Adipocyte (in vitro differentiated cells): ENCODE results near the gene EIF2B2.

Experiments used
- DNase-seq: peaks from one replicate; pipeline ENCODE4 v3.0.0-alpha.2; 2015; ENCODE audit warnings: low read depth
- H3K27me3 ChIP-seq: replicated peaks from 2 replicates; pipeline ENCODE4 v1.7.0; 2013; ENCODE audit warnings: mild to moderate bottlenecking, low read length, moderate library complexity; ENCODE audit not compliant: control insufficient read depth, insufficient read depth
- H3K36me3 ChIP-seq: 2 replicates; pipeline ENCODE4 v1.7.0; 2013; ENCODE audit warnings: low read length, mild to moderate bottlenecking, moderate library complexity; ENCODE audit not compliant: control insufficient read depth, insufficient read depth, severe bottlenecking
- H3K4me1 ChIP-seq: 2 replicates; pipeline ENCODE4 v1.7.0; 2013; ENCODE audit warnings: mild to moderate bottlenecking, low read length, moderate library complexity; ENCODE audit not compliant: control insufficient read depth, insufficient read depth
- H3K4me3 ChIP-seq: 2 replicates; pipeline ENCODE4 v1.7.0; 2013; ENCODE audit warnings: mild to moderate bottlenecking, low read length, moderate library complexity
- H3K9ac ChIP-seq: 2 replicates; pipeline ENCODE4 v1.7.0; 2013; ENCODE audit warnings: mild to moderate bottlenecking, low read length, moderate library complexity
- H3K9me3 ChIP-seq: 2 replicates; pipeline ENCODE4 v1.7.0; 2013; ENCODE audit warnings: mild to moderate bottlenecking, low read length, moderate library complexity; ENCODE audit not compliant: control insufficient read depth

EIF2B2 gene

GRCh38 chr14:74975059-74975810, 27.5 kb upstream of the EIF2B2 start:
- Histone ChIP-seq H3K36me3 (no peaks in the 10 kb centered on the region), H3K27me3 (no peaks in the 10 kb centered on the region), H3K9me3 (no peaks in the 10 kb centered on the region), H3K4me3 (no peak overlapping the region), H3K9ac (no peak overlapping the region), H3K4me1 (peaks cover 21% of the 10 kb centered on the region)
- DNase-seq = no peak

DNA sequence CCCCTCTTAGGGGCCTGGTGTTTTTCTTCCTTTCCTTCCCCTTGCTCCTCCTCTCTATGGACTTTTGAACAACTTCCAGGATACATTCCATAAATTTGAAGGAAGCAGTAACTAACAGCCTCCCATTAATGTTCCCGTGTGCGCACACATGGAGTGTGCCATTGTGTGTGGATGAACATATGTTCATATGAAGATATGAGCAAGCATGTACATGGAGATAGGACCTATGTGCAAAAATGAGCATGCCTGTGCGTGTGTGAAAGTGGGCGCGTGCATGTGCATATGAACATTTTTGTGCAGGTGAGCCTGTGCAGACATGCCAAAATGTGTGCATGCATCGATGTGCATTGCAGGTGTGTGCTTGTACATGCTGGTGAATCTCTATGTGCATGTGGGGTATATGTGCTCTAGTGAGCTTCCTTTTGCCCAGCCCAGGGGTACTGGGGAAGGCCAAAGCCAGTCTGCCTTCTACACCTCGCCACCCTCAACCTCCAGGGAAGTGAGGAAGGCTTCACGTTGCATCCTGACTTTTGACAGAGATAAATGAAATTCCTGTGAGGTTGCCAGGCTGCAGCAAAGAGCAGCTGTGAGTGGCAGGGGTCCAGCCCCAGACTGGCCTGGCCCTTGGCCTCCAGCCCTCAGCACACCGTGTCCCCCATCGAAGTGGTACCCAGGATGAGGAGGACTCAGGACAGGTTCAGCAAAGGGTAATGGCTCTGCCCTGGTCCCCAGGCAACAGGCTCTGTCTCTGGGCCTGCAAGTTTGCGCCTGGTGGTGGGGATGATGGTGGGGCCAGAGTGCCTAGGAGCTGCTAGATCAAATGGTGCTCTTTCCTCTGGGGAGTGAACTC, 26.2 kb upstream of the EIF2B2 start:
- Histone ChIP-seq H3K9ac (no peak overlapping the region), H3K4me3 (no peak overlapping the region), H3K4me1 (peaks cover 27% of the 10 kb centered on the region), H3K36me3 (no peaks in the 10 kb centered on the region), H3K27me3 (no peaks in the 10 kb centered on the region), H3K9me3 (no peaks in the 10 kb centered on the region)
- no peak for DNase-seq

GRCh38 chr14:74977164-74977900, 25.4 kb upstream of the EIF2B2 start:
- Histone ChIP-seq H3K36me3 (no peaks in the 10 kb centered on the region), H3K9me3 (no peaks in the 10 kb centered on the region), H3K4me1 (peaks cover 28% of the 10 kb centered on the region), H3K9ac (no peak overlapping the region), H3K4me3 (no peak overlapping the region), H3K27me3 (no peaks in the 10 kb centered on the region)
- no peak for DNase-seq

GRCh38 chr14:74977901-74978385, 24.8 kb upstream of the EIF2B2 start:
- Histone ChIP-seq H3K36me3 (no peaks in the 10 kb centered on the region), H3K9ac (no peak overlapping the region), H3K4me1 (peaks cover 28% of the 10 kb centered on the region), H3K9me3 (no peaks in the 10 kb centered on the region), H3K27me3 (no peaks in the 10 kb centered on the region), H3K4me3 (no peak overlapping the region)
- no peak for DNase-seq

DNA sequence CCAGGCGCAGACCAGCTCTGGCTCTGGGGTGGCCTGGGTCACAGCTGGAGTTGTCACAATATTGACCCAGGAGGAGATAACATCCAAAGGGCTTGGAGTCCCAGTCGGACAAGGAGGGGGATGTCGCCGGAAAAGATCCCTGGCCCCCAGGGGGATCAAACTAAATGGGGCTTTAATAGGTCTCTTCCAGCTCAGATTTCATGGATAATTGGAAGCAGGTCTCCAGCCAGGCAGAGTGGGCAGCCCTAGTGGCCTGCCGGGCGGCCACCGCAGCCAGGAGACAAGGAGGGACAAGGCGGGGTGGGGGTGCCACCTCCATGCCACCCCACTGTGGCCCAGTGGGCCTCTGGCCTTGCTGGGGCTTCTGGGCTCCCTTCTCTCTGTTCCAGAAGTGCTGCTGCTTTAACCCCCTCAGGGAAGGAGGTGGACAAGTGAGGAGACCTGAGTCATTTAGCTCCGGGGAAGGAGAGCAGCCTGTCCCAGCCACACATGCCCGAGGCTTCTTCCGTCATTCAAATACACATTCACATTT, 24.2 kb upstream of the EIF2B2 start:
- Histone ChIP-seq H3K9me3 (no peaks in the 10 kb centered on the region), H3K4me3 (no peak overlapping the region)
- DNase-seq = no peak

GRCh38 chr14:74979029-74979428, 23.7 kb upstream of the EIF2B2 start:
- peaks cover 26% of the 10 kb centered on the region for H3K4me1 ChIP-seq
- H3K36me3 ChIP-seq = no peaks in the 10 kb centered on the region
- no peak overlapping the region for H3K9ac ChIP-seq
- H3K4me3 ChIP-seq = no peak overlapping the region
- DNase-seq = no peak
- H3K9me3 ChIP-seq = no peaks in the 10 kb centered on the region
- H3K27me3 ChIP-seq = no peaks in the 10 kb centered on the region

More for the DNA sequence above, 24.2 kb upstream of the EIF2B2 start:
- peaks cover 28% of the 10 kb centered on the region for H3K4me1 ChIP-seq
- no peak overlapping the region for H3K9ac ChIP-seq
- no peaks in the 10 kb centered on the region for H3K36me3 ChIP-seq
- no peaks in the 10 kb centered on the region for H3K27me3 ChIP-seq

DNA sequence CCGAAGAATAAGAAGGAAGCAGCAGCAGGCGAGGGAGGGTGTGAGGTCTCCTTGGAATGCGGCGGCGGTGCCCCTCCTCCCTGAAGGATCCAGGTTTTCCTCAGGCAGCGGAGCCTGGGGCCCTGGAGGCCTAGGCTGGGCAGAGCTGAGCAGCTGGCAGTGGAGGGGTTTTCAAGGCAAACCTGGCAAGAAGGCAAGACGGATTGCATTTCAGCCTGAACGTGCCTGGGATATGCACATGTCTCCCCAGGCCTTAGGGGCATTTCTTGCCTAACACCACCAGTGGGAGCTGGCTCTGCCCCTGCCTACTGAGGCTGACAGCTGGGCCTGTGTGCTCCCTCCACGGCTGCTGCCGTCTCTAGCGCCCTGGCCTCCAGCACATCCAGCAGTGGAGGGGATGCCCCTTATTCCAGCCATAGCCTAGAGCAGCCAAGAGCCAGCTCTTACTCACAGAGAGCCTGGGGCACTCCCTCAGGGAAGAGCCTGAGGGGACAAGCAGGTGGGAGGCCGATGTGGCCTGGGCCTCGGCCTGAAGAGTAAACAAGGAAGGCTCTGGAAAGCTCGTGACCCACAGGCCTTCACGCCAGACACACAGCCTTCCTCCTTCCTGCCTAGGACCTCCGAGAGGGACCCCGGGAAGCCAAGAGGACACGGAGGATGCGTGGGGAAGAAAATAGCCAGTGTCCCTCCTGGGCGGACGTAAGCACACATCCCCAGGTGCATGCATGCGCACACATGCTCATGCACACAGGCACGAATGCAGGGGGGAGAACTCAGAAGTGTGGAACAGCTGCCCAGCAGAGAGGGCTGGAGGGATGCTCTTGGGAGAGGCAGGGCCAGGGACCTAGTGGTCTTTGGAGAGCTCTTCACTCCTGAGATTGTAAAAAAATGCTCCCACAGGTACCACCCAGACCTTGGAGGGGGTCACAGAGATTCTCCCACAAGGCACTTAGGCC, 23.0 kb upstream of the EIF2B2 start:
- H3K27me3 ChIP-seq = no peaks in the 10 kb centered on the region
- peak overlapping the region; percentile 26 for H3K9ac ChIP-seq
- no peaks in the 10 kb centered on the region for H3K36me3 ChIP-seq
- DNase-seq = peak; percentile 73
- no peaks in the 10 kb centered on the region for H3K9me3 ChIP-seq
- H3K4me1 ChIP-seq = peaks cover 19% of the 10 kb centered on the region
- no peak overlapping the region for H3K4me3 ChIP-seq

DNA sequence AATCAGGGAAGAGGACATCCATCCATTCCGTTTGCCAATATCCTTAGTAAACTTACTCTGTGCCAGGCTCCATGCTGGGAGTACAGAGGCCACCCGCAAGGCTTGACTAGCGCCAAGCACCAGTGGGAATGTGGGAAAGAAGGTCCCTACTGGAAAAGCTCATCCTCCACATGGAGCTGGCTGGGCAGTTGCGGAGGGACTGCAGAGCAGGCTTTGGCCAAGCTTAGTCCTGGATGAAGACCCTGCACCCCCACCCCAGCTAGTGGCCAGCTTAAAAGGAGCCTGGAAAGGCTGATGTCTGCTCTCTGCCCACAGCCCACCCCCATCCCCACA, 22.4 kb upstream of the EIF2B2 start:
- Histone ChIP-seq H3K9ac (no peak overlapping the region), H3K4me1 (peaks cover 17% of the 10 kb centered on the region), H3K9me3 (no peaks in the 10 kb centered on the region), H3K4me3 (no peak overlapping the region), H3K27me3 (no peaks in the 10 kb centered on the region), H3K36me3 (no peaks in the 10 kb centered on the region)
- no peak for DNase-seq

GRCh38 chr14:74980731-74981461, 21.8 kb upstream of the EIF2B2 start:
- Histone ChIP-seq H3K36me3 (no peaks in the 10 kb centered on the region), H3K9ac (no peak overlapping the region), H3K4me3 (no peak overlapping the region), H3K27me3 (no peaks in the 10 kb centered on the region), H3K9me3 (no peaks in the 10 kb centered on the region), H3K4me1 (peaks cover 17% of the 10 kb centered on the region)
- peak; percentile 17 for DNase-seq

DNA sequence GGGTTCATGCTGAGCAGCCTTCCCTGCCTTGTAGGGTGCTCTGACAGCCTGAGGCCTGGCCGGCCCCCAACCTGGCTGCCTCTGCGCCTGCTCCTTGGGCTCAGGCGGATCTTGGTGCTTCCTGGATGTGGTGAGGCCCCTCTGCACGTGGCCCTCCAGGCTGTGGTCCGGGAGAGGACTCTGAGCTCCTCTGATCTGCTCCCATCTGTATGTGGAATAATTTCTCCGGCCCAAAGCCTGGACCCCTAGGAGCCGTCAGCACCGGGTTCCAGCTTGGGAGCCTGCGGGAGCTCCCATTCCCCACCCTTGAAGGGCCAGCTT, 21.3 kb upstream of the EIF2B2 start:
- peaks cover 17% of the 10 kb centered on the region for H3K4me1 ChIP-seq
- no peak for DNase-seq
- no peak overlapping the region for H3K9ac ChIP-seq
- H3K9me3 ChIP-seq = no peaks in the 10 kb centered on the region
- no peaks in the 10 kb centered on the region for H3K36me3 ChIP-seq
- no peak overlapping the region for H3K4me3 ChIP-seq
- no peaks in the 10 kb centered on the region for H3K27me3 ChIP-seq
